Measurements from ENCODE around the gene TRIM43. TPM values are rescaled to one million over a fixed set of nuclear protein-coding genes. Genes with fewer than 3 reads are reported as not detected.
"Not testable (repeated sequence)": the region's sequence is repeated elsewhere in the genome, so short reads cannot be mapped to it uniquely, and the experiment has no call there.

The TRIM43 gene
- total and polyA plus RNA-seq, 2 experiments from 2014 or later, result not detected

GRCh38 chr2:95622728-95623127 is 30.9 kb downstream of the TRIM43 start:
- H3K27me3 ChIP-seq; H3K4me1 ChIP-seq (ENCODE audit: low read depth); H3K4me3 ChIP-seq; H3K27ac ChIP-seq; DNase-seq (ENCODE audit: low read depth in 1 of 2, low spot score in 1 of 2); H3K36me3 ChIP-seq; H3K9me3 ChIP-seq (ENCODE audit: low read depth): not testable (repeated sequence)

GRCh38 chr2:95630987-95631386 is 39.2 kb downstream of the TRIM43 start:
- not testable (repeated sequence) for H3K9me3 ChIP-seq (ENCODE audit: low read depth); H3K36me3 ChIP-seq; H3K4me3 ChIP-seq; DNase-seq (ENCODE audit: low read depth in 1 of 2, low spot score in 1 of 2); H3K27ac ChIP-seq; H3K27me3 ChIP-seq; H3K4me1 ChIP-seq (ENCODE audit: low read depth)

- not testable (repeated sequence) for H3K4me1 ChIP-seq (ENCODE audit: low read depth); DNase-seq (ENCODE audit: low read depth in 1 of 2, low spot score in 1 of 2); H3K27ac ChIP-seq; H3K4me3 ChIP-seq; H3K9me3 ChIP-seq (ENCODE audit: low read depth); H3K36me3 ChIP-seq; H3K27me3 ChIP-seq
These were observed 41.9 kb downstream of the TRIM43 start for GRCh38 chr2:95633626-95634259.

GRCh38 chr2:95640515-95641288 is 48.9 kb downstream of the TRIM43 start:
- not testable (repeated sequence) for H3K36me3 ChIP-seq; H3K27ac ChIP-seq; H3K9me3 ChIP-seq (ENCODE audit: low read depth); DNase-seq (ENCODE audit: low read depth in 1 of 2, low spot score in 1 of 2); H3K27me3 ChIP-seq; H3K4me1 ChIP-seq (ENCODE audit: low read depth); H3K4me3 ChIP-seq

- not testable (repeated sequence) for H3K27me3 ChIP-seq; H3K36me3 ChIP-seq; H3K4me3 ChIP-seq; H3K9me3 ChIP-seq (ENCODE audit: low read depth); H3K27ac ChIP-seq; DNase-seq (ENCODE audit: low read depth in 1 of 2, low spot score in 1 of 2); H3K4me1 ChIP-seq (ENCODE audit: low read depth)
These were observed 49.4 kb downstream of the TRIM43 start for GRCh38 chr2:95641289-95641575.

- H3K9me3 ChIP-seq (ENCODE audit: low read depth); H3K27ac ChIP-seq; H3K27me3 ChIP-seq; H3K36me3 ChIP-seq; H3K4me3 ChIP-seq; H3K4me1 ChIP-seq (ENCODE audit: low read depth): not testable (repeated sequence)
- peak in 1 of 2 donors; percentile 24 for DNase-seq (ENCODE audit: low read depth in 1 of 2, low spot score in 1 of 2)
These were observed 50.0 kb downstream of the TRIM43 start for GRCh38 chr2:95641787-95642186.

GRCh38 chr2:95642360-95642759 is 50.6 kb downstream of the TRIM43 start:
- H3K27ac ChIP-seq; H3K36me3 ChIP-seq; H3K4me1 ChIP-seq (ENCODE audit: low read depth); H3K4me3 ChIP-seq; H3K27me3 ChIP-seq; DNase-seq (ENCODE audit: low read depth in 1 of 2, low spot score in 1 of 2); H3K9me3 ChIP-seq (ENCODE audit: low read depth): not testable (repeated sequence)

GRCh38 chr2:95642951-95643350 is 51.1 kb downstream of the TRIM43 start:
- not testable (repeated sequence) for H3K9me3 ChIP-seq (ENCODE audit: low read depth); H3K27me3 ChIP-seq; DNase-seq (ENCODE audit: low read depth in 1 of 2, low spot score in 1 of 2); H3K4me3 ChIP-seq; H3K36me3 ChIP-seq; H3K27ac ChIP-seq; H3K4me1 ChIP-seq (ENCODE audit: low read depth)

GRCh38 chr2:95645312-95645711 is 53.5 kb downstream of the TRIM43 start:
- not testable (repeated sequence) for H3K27ac ChIP-seq; H3K36me3 ChIP-seq; H3K27me3 ChIP-seq; H3K4me1 ChIP-seq (ENCODE audit: low read depth); H3K4me3 ChIP-seq; DNase-seq (ENCODE audit: low read depth in 1 of 2, low spot score in 1 of 2); H3K9me3 ChIP-seq (ENCODE audit: low read depth)

- not testable (repeated sequence) for H3K27ac ChIP-seq; H3K4me3 ChIP-seq; H3K4me1 ChIP-seq (ENCODE audit: low read depth); DNase-seq (ENCODE audit: low read depth in 1 of 2, low spot score in 1 of 2); H3K27me3 ChIP-seq; H3K9me3 ChIP-seq (ENCODE audit: low read depth); H3K36me3 ChIP-seq
These were observed 54.6 kb downstream of the TRIM43 start for GRCh38 chr2:95646274-95646994.

- not testable (repeated sequence) for H3K9me3 ChIP-seq (ENCODE audit: low read depth); H3K27me3 ChIP-seq; H3K36me3 ChIP-seq; H3K4me3 ChIP-seq; H3K4me1 ChIP-seq (ENCODE audit: low read depth); DNase-seq (ENCODE audit: low read depth in 1 of 2, low spot score in 1 of 2); H3K27ac ChIP-seq
These were observed 57.2 kb downstream of the TRIM43 start for GRCh38 chr2:95648894-95649544.

Measured in cardiac muscle cell (in vitro differentiated cells and primary cell).